ENCODE data around the gene CSRP1. TPM values are rescaled to one million over a fixed set of nuclear protein-coding genes. Genes with fewer than 3 reads are reported as not detected.

Gene CSRP1
- polyA plus RNA-seq, 1 donor from 2014 or later: 4.2 TPM

DNA sequence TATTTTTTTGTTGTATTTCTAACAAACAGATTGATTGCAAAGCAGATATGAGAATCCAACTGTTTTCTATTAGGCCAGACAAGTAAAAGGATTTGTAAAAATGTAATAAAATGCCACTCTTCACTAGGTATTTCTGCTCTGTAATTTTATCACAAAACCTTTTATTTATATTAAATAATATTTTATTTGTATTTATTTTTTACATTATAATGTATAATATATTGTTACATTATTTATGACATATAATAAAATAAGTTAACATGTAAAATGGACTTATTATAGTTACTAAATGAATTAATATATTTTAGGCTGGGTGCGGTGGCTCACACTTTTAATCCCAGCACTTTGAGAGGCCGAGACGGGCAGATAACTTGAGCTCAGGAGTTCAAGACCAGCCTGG lies 72.7 kb downstream of the CSRP1 start:
- Histone ChIP-seq H3K27me3 (ENCODE audit: insufficient read depth, low read depth, low read length) (no peaks in the 10 kb centered on the region), H3K9ac (ENCODE audit: low read length) (no peak overlapping the region), H3K9me2 (ENCODE audit: insufficient read depth, low read length) (no peaks in the 10 kb centered on the region), H2AFZ (ENCODE audit: low read depth, low read length) (no peak overlapping the region), H3K9me3 (ENCODE audit: low read length) (no peaks in the 10 kb centered on the region), H3K4me3 (ENCODE audit: low read length) (no peak overlapping the region), H3K36me3 (ENCODE audit: insufficient read depth, low read length) (no peaks in the 10 kb centered on the region), H3K79me2 (replicated peaks; ENCODE audit: insufficient read depth, low read length) (no peaks in the 10 kb centered on the region), H4K20me1 (ENCODE audit: insufficient read depth) (no peaks in the 10 kb centered on the region), H3K4me2 (ENCODE audit: low read length) (no peak overlapping the region), H3K27ac (ENCODE audit: low read length) (no peak overlapping the region), H3F3A (ENCODE audit: insufficient read depth, low read length, poor library complexity, severe bottlenecking) (no peaks in the 10 kb centered on the region)
- TF ChIP-seq, protein P1, sequence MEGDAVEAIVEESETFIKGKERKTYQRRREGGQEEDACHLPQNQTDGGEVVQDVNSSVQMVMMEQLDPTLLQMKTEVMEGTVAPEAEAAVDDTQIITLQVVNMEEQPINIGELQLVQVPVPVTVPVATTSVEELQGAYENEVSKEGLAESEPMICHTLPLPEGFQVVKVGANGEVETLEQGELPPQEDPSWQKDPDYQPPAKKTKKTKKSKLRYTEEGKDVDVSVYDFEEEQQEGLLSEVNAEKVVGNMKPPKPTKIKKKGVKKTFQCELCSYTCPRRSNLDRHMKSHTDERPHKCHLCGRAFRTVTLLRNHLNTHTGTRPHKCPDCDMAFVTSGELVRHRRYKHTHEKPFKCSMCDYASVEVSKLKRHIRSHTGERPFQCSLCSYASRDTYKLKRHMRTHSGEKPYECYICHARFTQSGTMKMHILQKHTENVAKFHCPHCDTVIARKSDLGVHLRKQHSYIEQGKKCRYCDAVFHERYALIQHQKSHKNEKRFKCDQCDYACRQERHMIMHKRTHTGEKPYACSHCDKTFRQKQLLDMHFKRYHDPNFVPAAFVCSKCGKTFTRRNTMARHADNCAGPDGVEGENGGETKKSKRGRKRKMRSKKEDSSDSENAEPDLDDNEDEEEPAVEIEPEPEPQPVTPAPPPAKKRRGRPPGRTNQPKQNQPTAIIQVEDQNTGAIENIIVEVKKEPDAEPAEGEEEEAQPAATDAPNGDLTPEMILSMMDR (IDR thresholded peaks at IDR 0.05; ENCODE audit: poor library complexity, severe bottlenecking): no peak
- TF ChIP-seq EP300 (conservative IDR thresholded peaks at IDR 0.05; ENCODE audit: poor library complexity, severe bottlenecking) (no peak), RAD21 (conservative IDR thresholded peaks at IDR 0.05) (no peak), SMC3 (conservative IDR thresholded peaks at IDR 0.05; ENCODE audit: poor library complexity) (no peak), EZH2 (IDR thresholded peaks at IDR 0.05; ENCODE audit: borderline replicate concordance, insufficient read depth, low read length, poor library complexity, severe bottlenecking) (no peak), MXI1 (conservative IDR thresholded peaks at IDR 0.05; ENCODE audit: poor library complexity, severe bottlenecking) (no peak), TAF1 (IDR thresholded peaks at IDR 0.05; ENCODE audit: low read depth) (no peak), POLR2AphosphoS5 (IDR thresholded peaks at IDR 0.05) (no peak)
- TF ChIP-seq, protein P2, sequence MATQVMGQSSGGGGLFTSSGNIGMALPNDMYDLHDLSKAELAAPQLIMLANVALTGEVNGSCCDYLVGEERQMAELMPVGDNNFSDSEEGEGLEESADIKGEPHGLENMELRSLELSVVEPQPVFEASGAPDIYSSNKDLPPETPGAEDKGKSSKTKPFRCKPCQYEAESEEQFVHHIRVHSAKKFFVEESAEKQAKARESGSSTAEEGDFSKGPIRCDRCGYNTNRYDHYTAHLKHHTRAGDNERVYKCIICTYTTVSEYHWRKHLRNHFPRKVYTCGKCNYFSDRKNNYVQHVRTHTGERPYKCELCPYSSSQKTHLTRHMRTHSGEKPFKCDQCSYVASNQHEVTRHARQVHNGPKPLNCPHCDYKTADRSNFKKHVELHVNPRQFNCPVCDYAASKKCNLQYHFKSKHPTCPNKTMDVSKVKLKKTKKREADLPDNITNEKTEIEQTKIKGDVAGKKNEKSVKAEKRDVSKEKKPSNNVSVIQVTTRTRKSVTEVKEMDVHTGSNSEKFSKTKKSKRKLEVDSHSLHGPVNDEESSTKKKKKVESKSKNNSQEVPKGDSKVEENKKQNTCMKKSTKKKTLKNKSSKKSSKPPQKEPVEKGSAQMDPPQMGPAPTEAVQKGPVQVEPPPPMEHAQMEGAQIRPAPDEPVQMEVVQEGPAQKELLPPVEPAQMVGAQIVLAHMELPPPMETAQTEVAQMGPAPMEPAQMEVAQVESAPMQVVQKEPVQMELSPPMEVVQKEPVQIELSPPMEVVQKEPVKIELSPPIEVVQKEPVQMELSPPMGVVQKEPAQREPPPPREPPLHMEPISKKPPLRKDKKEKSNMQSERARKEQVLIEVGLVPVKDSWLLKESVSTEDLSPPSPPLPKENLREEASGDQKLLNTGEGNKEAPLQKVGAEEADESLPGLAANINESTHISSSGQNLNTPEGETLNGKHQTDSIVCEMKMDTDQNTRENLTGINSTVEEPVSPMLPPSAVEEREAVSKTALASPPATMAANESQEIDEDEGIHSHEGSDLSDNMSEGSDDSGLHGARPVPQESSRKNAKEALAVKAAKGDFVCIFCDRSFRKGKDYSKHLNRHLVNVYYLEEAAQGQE (IDR thresholded peaks at IDR 0.05; ENCODE audit: borderline replicate concordance): no peak

DNA sequence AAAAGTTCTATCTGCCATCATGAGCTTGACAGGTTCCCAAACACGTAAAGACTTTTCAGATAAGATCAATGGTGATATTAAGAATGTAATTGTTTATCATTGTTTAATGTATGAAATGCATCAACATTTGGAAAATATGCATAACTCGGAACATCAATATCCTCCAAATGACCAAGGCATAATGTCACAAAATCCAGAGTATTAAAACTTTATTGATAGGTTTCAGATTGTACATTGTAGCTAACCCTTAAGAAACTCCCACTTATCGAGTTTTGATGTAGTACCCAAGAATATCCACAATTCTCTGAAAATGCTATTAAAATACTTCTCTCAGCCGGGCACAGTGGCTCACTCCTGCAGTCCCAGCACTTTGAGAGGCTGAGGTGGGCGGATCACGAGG lies 73.3 kb downstream of the CSRP1 start:
- Histone ChIP-seq H3K79me2 (replicated peaks; ENCODE audit: insufficient read depth, low read length) (no peaks in the 10 kb centered on the region), H3K9ac (ENCODE audit: low read length) (no peak overlapping the region)
- TF ChIP-seq EP300 (conservative IDR thresholded peaks at IDR 0.05; ENCODE audit: poor library complexity, severe bottlenecking) (no peak), EZH2 (IDR thresholded peaks at IDR 0.05; ENCODE audit: borderline replicate concordance, insufficient read depth, low read length, poor library complexity, severe bottlenecking) (no peak)
- TF ChIP-seq, protein P2 (IDR thresholded peaks at IDR 0.05; ENCODE audit: borderline replicate concordance): no peak

More for the DNA sequence above, 73.3 kb downstream of the CSRP1 start:
- H3K9me2 ChIP-seq (ENCODE audit: insufficient read depth, low read length): no peaks in the 10 kb centered on the region
- H2AFZ ChIP-seq (ENCODE audit: low read depth, low read length): no peak overlapping the region
- no peaks in the 10 kb centered on the region for H3K27me3 ChIP-seq (ENCODE audit: insufficient read depth, low read depth, low read length)
- no peak overlapping the region for H3K4me3 ChIP-seq (ENCODE audit: low read length)
- H4K20me1 ChIP-seq (ENCODE audit: insufficient read depth): no peaks in the 10 kb centered on the region
- H3K4me2 ChIP-seq (ENCODE audit: low read length): no peak overlapping the region
- no peaks in the 10 kb centered on the region for H3F3A ChIP-seq (ENCODE audit: insufficient read depth, low read length, poor library complexity, severe bottlenecking)
- no peak overlapping the region for H3K27ac ChIP-seq (ENCODE audit: low read length)
- H3K9me3 ChIP-seq (ENCODE audit: low read length): no peaks in the 10 kb centered on the region
- H3K36me3 ChIP-seq (ENCODE audit: insufficient read depth, low read length): no peaks in the 10 kb centered on the region

Other genes with a start within 250 kb of the CSRP1 start
- not detected in 2 replicates for gene PKP1, start 223.6 kb downstream of the CSRP1 start, polyA plus RNA-seq
- not detected in 2 replicates for gene TNNT2, start 129.4 kb downstream of the CSRP1 start, polyA plus RNA-seq
- not detected in 2 replicates for gene LAD1, start 107.8 kb downstream of the CSRP1 start, polyA plus RNA-seq
- 3.0 and 8.9 TPM in 2 replicates for gene TNNI1, start 85.4 kb downstream of the CSRP1 start, polyA plus RNA-seq
- 28.1 and 35.1 TPM in 2 replicates for gene PHLDA3, start 37.9 kb downstream of the CSRP1 start, polyA plus RNA-seq
- 33.2 and 38.0 TPM in 2 replicates for gene NAV1, start 32.0 kb upstream of the CSRP1 start, polyA plus RNA-seq